WTC11 (cell line): ENCODE data around the gene NFS1. TPM values are rescaled to one million over a fixed set of nuclear protein-coding genes. Genes with fewer than 3 reads are reported as not detected.
A peak's percentile ranks its signal among the peaks of the same experiment; 100 is the strongest.

Source experiments
- CREM ChIP-seq: sonication (generic); formaldehyde crosslinking; IDR thresholded peaks from 2 replicates; pipeline ENCODE4 v1.8.1; 2022; ENCODE audit warnings: mild to moderate bottlenecking, missing genetic modification reagents, moderate library complexity
- E2F1 ChIP-seq: sonication (generic); formaldehyde crosslinking; IDR thresholded peaks from 2 replicates; pipeline ENCODE4 v1.8.0; 2022; ENCODE audit warnings: mild to moderate bottlenecking, missing genetic modification reagents
- E2F5 ChIP-seq: sonication (generic); formaldehyde crosslinking; IDR thresholded peaks from 2 replicates; pipeline ENCODE4 v1.8.1; 2022; ENCODE audit warnings: mild to moderate bottlenecking, moderate library complexity, missing genetic modification reagents
- FOXK1 ChIP-seq: sonication (generic); formaldehyde crosslinking; IDR thresholded peaks from 2 replicates; pipeline ENCODE4 v1.8.0; 2022; ENCODE audit warnings: mild to moderate bottlenecking, moderate library complexity, missing genetic modification reagents
- FOXP1 ChIP-seq: sonication (generic); formaldehyde crosslinking; IDR thresholded peaks from 2 replicates; pipeline ENCODE4 v1.8.0; 2022; ENCODE audit warnings: missing genetic modification reagents, mild to moderate bottlenecking, moderate library complexity, borderline replicate concordance
- FOXP4 ChIP-seq: sonication (generic); formaldehyde crosslinking; IDR thresholded peaks from 2 replicates; pipeline ENCODE4 v1.8.0; 2022; ENCODE audit warnings: mild to moderate bottlenecking, missing genetic modification reagents
- IRF2 ChIP-seq: sonication (generic); formaldehyde crosslinking; IDR thresholded peaks from 2 replicates; pipeline ENCODE4 v1.8.0; 2022; ENCODE audit warnings: low read depth, missing genetic modification reagents, borderline replicate concordance
- STAT6 ChIP-seq: sonication (generic); formaldehyde crosslinking; conservative IDR thresholded peaks from 2 replicates; pipeline ENCODE4 v1.8.1; 2023; ENCODE audit warnings: mild to moderate bottlenecking, low read depth, missing genetic modification reagents, moderate library complexity
- USF1 ChIP-seq: sonication (generic); formaldehyde crosslinking; IDR thresholded peaks from 2 replicates; pipeline ENCODE4 v1.8.0; 2022; ENCODE audit warnings: mild to moderate bottlenecking, missing genetic modification reagents
- ZBTB43 ChIP-seq: sonication (generic); formaldehyde crosslinking; IDR thresholded peaks from 2 replicates; pipeline ENCODE4 v1.8.1; 2023; ENCODE audit warnings: mild to moderate bottlenecking, missing genetic modification reagents
- ZNF263 ChIP-seq: sonication (generic); formaldehyde crosslinking; IDR thresholded peaks from 2 replicates; pipeline ENCODE4 v1.8.1; 2022; ENCODE audit warnings: low read depth, mild to moderate bottlenecking, moderate library complexity, missing genetic modification reagents
- ZNF423 ChIP-seq: fragments of 250-450 bp; sonication (Bioruptor Pico); IDR thresholded peaks from 2 replicates; pipeline ENCODE4 v2.1.2; 2022; ENCODE audit warnings: mild to moderate bottlenecking, moderate library complexity
- ZNF425 ChIP-seq: fragments of 250-450 bp; sonication (Bioruptor Pico); conservative IDR thresholded peaks from 2 replicates; pipeline ENCODE4 v1.9.0; 2021; ENCODE audit warnings: mild to moderate bottlenecking
- ZNF512 ChIP-seq: sonication (generic); formaldehyde crosslinking; IDR thresholded peaks from 2 replicates; pipeline ENCODE4 v1.8.1; 2022; ENCODE audit warnings: missing genetic modification reagents, borderline replicate concordance
- ZNF532 ChIP-seq: fragments of 250-450 bp; sonication (Bioruptor Pico); IDR thresholded peaks from 2 replicates; pipeline ENCODE4 v1.9.0; 2021; ENCODE audit warnings: mild to moderate bottlenecking, borderline replicate concordance
- ZSCAN18 ChIP-seq: fragments of 250-450 bp; sonication (Bioruptor Pico); IDR thresholded peaks from 2 replicates; pipeline ENCODE4 v2.1.2; 2022; ENCODE audit warnings: mild to moderate bottlenecking, moderate library complexity
- total RNA-seq: library from RNA; stranded (reverse); gene quantifications from 3 replicates; pipeline ENCODE4 v1.2.3, GENCODE V29; 2021

NFS1 gene
- total RNA-seq, 1 experiment from 2014 or later: 36.1 TPM

- TF ChIP-seq STAT6 (CRISPR knock-in tag) (no peak), E2F1 (no peak), ZNF425 (CRISPR knock-in tag) (no peak), FOXP4 (CRISPR knock-in tag) (no peak), CREM (CRISPR knock-in tag) (peak; percentile 89), USF1 (CRISPR knock-in tag) (0 out of 2 replicates have a peak, but pooled peaks have one; percentile 8), FOXP1 (CRISPR knock-in tag) (peak; percentile 39; the same call in 1 of the 2 replicates), IRF2 (CRISPR knock-in tag) (no peak), ZSCAN18 (no peak), ZNF532 (CRISPR knock-in tag) (no peak), ZNF423 (no peak), ZBTB43 (CRISPR knock-in tag) (peak; percentile 64; the same call in 1 of the 2 replicates), E2F5 (CRISPR knock-in tag) (peak; percentile 83; the same call in 1 of the 2 replicates), ZNF512 (CRISPR knock-in tag) (no peak), FOXK1 (CRISPR knock-in tag) (no peak), ZNF263 (CRISPR knock-in tag) (no peak)
- TF ChIP-seq, all 79 proteins: peak for 27
These were observed 34.5 kb downstream of the NFS1 start, which contains the start of the genes CPNE1 and RBM12 (continued) for GRCh38 chr20:35664466-35665206.
